GM18907 (cell line): ENCODE results near the gene DCC.

Source experiments
- ATAC-seq: cut with Tn5 transposase; IDR thresholded peaks from one replicate; pipeline ENCODE4 v1.9.1; 2021; ENCODE audit warnings: mild to moderate bottlenecking, moderate library complexity; ENCODE audit not compliant: unreplicated experiment

Gene DCC

DNA sequence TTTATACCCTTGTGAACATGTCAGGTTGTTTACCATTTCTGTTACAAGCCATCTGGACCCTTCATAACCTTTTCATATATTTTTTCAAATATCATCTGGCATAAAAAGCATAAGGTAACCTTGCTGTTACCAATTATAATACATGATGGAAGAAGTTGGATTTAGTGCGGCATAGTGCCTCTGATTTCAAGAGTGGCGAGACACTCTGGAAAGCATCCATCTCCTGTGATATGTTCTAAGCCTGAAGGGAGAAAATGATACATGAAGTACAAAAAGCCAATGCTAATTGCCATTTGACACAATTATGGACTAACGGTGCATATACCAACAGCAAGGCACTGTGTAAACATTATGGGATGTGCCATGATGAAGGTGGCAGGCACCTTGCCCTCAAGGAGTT is 75.1 kb downstream of the DCC start:
- ATAC-seq, result no peak

GRCh38 chr18:52422985-52423601 is 83.1 kb downstream of the DCC start:
- no peak for ATAC-seq

DNA sequence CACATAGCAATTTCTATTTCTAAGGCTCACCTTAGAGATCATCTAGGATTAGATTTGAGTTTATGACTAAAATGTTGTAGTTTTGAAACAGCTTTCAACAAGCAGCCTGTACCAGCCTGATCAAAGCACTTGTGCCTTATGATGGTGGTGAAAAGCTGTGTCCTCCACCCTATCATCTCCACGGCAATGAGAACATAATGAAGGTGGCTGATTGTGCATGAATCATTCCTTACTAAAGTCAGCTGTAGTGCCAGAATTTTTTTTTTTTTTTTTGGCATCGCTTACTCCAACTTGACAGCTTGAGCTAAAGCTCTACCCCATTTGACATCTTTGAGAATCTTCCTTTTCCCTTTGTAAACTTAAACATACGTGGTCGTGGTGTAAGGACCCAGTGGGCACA is 86.0 kb downstream of the DCC start:
- ATAC-seq, result no peak

GRCh38 chr18:52426462-52426861 is 86.5 kb downstream of the DCC start:
- ATAC-seq, result no peak

- no peak for ATAC-seq
Measured at GRCh38 chr18:52427521-52428175, 87.7 kb downstream of the DCC start.

DNA sequence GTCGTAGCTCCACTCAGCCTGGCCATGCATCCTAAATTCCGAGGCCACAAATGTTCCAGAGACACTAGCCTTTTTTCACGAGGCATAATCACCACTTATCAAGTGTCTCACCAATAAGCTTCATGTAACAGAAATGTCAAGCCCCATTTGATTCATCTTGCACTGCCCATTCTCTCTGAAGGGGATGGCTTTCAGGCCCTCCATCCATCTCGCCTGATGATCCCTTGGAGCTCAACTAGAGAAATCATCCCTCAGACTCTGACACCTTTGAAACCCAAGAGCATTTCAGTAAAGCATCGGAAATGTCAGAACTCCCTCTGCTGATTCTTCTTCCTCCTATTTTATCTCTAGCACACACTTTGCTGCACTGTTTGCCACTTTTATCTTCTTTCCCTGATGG is 91.7 kb downstream of the DCC start:
- no peak for ATAC-seq

DNA sequence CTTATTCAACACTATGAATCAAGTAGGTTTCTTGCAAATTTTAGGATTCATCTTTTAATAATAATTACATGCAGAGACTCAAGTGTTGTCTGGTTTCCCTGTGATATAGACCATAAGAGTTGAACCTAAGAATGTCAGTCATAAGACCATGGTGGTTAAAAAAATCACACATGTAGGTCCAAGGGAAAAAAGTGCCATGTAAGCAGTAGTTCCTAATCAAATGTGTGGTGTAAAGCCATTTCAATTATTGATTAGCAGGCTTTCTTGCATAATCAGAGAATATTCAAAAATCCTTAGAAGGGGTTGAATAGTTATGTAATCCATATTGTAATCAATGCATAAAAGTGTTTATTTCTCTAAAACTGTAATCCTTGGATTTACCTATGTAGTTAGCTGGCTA is 93.8 kb downstream of the DCC start:
- ATAC-seq, result no peak

DNA sequence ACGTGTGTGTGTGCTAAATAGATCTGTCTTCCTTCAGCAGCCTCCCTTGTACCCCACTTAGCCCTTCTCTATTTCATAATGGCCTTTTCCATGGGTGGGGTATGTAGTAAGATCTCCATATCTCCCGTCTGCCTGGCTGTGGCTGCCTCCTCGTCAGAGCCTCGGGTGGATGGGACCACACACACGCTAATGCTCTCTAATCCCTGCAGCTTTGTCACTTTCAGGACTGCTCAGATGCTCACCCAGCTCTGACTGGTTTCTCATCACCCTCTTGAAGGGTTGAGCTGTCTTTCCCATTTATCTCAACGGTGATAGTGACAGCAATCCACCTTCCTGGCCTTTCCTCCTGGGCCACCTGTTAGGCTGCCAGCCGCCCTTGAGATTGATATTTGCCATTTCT is 95.3 kb downstream of the DCC start:
- no peak for ATAC-seq

DNA sequence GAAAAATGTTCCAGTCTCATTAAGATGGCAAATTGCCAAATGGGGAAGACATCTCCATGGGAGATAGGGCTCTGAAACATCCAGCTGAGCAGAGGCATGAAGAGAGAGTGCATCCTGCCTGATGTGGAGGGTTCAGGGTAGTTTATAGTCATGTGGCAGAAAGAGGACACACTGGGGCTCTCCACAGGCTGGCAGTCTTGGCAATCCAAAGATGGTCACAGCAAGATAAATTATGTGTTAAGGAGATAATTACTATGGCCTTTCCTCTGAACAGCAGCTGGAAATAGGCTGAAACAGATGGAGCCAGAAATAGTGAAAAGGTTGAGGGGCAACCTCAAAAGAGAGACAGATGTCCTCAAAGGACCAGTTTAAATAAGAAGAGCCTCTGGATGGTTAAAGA is 97.2 kb downstream of the DCC start:
- ATAC-seq, result no peak

GRCh38 chr18:52439457-52439856 is 99.5 kb downstream of the DCC start:
- ATAC-seq, result no peak

DNA sequence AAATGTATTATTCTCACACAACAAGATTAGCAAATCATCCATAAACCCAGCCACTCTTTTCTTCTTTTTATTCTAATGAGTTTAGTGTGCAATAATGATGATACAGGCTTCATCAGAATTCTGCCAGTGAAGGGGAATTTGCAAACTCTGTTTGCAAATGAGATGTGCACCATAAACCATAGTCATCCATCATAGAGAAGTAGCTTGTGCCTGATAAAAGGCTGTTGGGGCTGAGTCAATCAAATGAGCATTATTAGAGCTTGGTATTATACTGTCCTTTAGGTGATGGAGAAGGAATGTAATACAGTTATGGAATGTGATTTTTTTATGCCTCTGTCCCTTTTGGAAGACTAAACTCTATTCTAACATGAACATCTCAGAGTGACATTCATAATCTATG is 101.8 kb downstream of the DCC start:
- ATAC-seq, result no peak

- ATAC-seq, result no peak
Measured at GRCh38 chr18:52442686-52443085, 102.7 kb downstream of the DCC start.

DNA sequence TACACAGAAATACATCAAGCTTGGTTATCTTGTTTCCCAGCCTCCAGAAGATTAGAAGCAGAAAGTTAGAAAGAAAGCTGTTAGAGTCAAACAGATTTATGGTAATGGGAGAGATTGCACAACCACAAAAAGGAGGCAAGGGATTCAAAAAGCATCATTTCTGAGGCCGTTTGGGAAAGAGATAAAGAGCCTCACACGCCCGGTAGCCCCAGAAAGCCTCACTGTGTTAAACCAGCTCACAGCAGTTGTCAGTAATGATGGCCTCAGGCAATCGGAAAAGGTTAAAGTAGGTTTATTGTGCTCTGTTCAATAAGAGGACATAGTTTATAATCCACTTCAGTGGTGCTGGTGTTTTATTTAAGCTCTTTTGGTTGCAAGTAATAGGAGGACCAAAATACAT is 111.3 kb downstream of the DCC start:
- no peak for ATAC-seq

GRCh38 chr18:52451851-52452250 is 111.9 kb downstream of the DCC start:
- no peak for ATAC-seq

- no peak for ATAC-seq
Measured at GRCh38 chr18:52452427-52452826, 112.4 kb downstream of the DCC start.

GRCh38 chr18:52459890-52460289 is 119.9 kb downstream of the DCC start:
- ATAC-seq, result no peak

DNA sequence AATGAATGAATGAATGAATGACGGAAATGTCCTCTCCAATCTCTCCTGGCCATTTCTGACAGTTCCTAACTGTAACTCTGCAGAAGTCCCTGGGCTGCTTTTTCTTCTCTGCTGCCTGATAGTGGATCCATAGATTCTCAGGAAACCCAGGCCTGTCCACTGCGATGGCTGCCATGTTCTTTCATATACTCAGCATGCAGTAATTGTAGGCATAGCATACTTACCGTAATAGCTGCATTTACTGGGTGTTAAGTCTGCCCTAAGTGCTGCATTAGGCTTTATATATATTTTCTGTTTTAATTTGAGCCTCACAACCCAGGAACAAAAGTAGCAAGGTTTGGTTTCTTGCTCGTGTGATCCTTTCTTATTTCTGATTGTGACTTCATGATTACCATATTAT is 122.9 kb downstream of the DCC start:
- no peak for ATAC-seq

- ATAC-seq, result no peak
Measured at GRCh38 chr18:52465391-52465790, 125.4 kb downstream of the DCC start.

- ATAC-seq, result no peak
Measured at GRCh38 chr18:52468496-52468895, 128.5 kb downstream of the DCC start.

- no peak for ATAC-seq
Measured at GRCh38 chr18:52475325-52475724, 135.3 kb downstream of the DCC start.

DNA sequence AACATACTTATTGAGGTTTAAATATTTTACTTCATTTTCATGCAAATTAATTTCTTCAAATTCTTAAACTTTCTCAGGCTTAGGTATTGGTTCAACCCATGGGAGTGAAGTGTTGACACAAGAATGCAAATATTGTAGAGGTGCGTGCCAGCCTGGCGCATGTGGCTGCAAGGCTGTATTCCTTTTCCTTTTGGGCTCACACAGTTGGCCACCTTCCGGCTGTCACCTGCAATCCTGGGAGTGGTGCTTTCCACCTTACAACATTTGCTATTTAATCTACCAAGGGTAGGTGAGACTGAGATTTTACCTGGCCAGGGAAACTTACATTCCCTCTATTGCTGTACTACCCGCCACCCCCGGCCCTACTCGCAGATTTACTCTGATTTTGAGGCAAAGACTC is 141.1 kb downstream of the DCC start:
- no peak for ATAC-seq

DNA sequence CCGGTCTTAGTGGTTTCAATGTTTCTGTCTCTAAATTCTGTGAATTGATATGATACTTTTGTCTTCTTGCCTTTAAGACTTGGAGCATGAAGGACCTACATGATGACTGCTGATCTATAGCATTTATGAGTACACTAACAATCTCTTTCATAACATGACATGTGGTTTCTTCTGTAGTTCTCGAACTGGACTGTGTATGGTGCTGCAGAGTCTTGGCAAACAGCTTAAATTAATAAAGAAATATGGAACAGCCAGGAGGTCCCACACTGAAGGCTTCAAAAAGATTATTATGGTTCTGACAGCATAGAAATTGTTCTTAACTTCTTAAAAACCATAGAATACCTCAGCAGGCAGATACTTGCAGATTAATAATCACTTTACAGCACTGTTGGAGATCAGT is 145.0 kb downstream of the DCC start:
- no peak for ATAC-seq

- no peak for ATAC-seq
Measured at GRCh38 chr18:52486052-52486451, 146.1 kb downstream of the DCC start.
